ENCODE results near the gene MYO1B. TPM values are rescaled to one million over a fixed set of nuclear protein-coding genes. Genes with fewer than 3 reads are reported as not detected.

MYO1B gene
- total RNA-seq, 1 experiment from 2014 or later = 37.8 TPM

- no TSS peak for BruUV-seq (replicated peaks)
- no peaks in the 10 kb centered on the region for H3K4me1 ChIP-seq (ENCODE audit: insufficient read depth, low read length, poor library complexity, severe bottlenecking)
- H3K27ac ChIP-seq (ENCODE audit: low read depth, low read length, poor library complexity, severe bottlenecking) = no peak overlapping the region
- CTCF ChIA-PET = interaction anchor here (0.5 to 1.9 kb wide), 7 partner anchors 11 to 644 kb away, joined by 3 to 12 read pairs (median 3); no protein-coding TSS in a partner anchor
- intact Hi-C loops (cut with micrococcal nuclease; ENCODE audit: unreplicated experiment) = loop anchor here (1.0 kb wide), 2 partner anchors 283 to 303 kb away; no protein-coding TSS in a partner anchor
- POLR2A ChIA-PET (ENCODE audit: low non-redundant PET) = no interaction called here
- DNase-seq (ENCODE audit: low spot score) = peak; percentile 89
- H3K36me3 ChIP-seq (ENCODE audit: insufficient read depth, low read length, poor library complexity, severe bottlenecking) = no peaks in the 10 kb centered on the region
- no peak overlapping the region for H3K4me3 ChIP-seq (ENCODE audit: low read depth, low read length, poor library complexity, severe bottlenecking)
- TF ChIP-seq EZH2 (IDR thresholded peaks at IDR 0.05; ENCODE audit: borderline replicate concordance, low read depth, low read length, poor library complexity, severe bottlenecking) (no peak), CTCF (conservative IDR thresholded peaks at IDR 0.05; ENCODE audit: low read depth, low read length) (peak; percentile 82)
- no peaks in the 10 kb centered on the region for H3K27me3 ChIP-seq (replicated peaks; ENCODE audit: insufficient read depth, low read depth, low read length, poor library complexity)
- H3K9me3 ChIP-seq (ENCODE audit: low read depth, low read length, poor library complexity, severe bottlenecking) = no peaks in the 10 kb centered on the region
These were observed 26.8 kb upstream of the MYO1B start for GRCh38 chr2:191218292-191218898.

- BruUV-seq (replicated peaks) = no TSS peak
- intact Hi-C loops (cut with micrococcal nuclease; ENCODE audit: unreplicated experiment) = no loop called here
- Histone ChIP-seq H3K4me3 (ENCODE audit: low read depth, low read length, poor library complexity, severe bottlenecking) (no peak overlapping the region), H3K4me1 (ENCODE audit: insufficient read depth, low read length, poor library complexity, severe bottlenecking) (no peaks in the 10 kb centered on the region), H3K27ac (ENCODE audit: low read depth, low read length, poor library complexity, severe bottlenecking) (no peak overlapping the region), H3K36me3 (ENCODE audit: insufficient read depth, low read length, poor library complexity, severe bottlenecking) (no peaks in the 10 kb centered on the region), H3K9me3 (ENCODE audit: low read depth, low read length, poor library complexity, severe bottlenecking) (no peaks in the 10 kb centered on the region), H3K27me3 (replicated peaks; ENCODE audit: insufficient read depth, low read depth, low read length, poor library complexity) (no peaks in the 10 kb centered on the region)
- no peak for TF ChIP-seq CTCF (conservative IDR thresholded peaks at IDR 0.05; ENCODE audit: low read depth, low read length)
- POLR2A ChIA-PET (ENCODE audit: low non-redundant PET) = no interaction called here
- CTCF ChIA-PET = interaction anchor here (0.5 kb wide), 1 partner anchor 274 kb away, joined by 12 read pairs; no protein-coding TSS in a partner anchor
- DNase-seq (ENCODE audit: low spot score) = no peak
These were observed 24.5 kb upstream of the MYO1B start for GRCh38 chr2:191220671-191221070.

- Histone ChIP-seq H3K4me1 (ENCODE audit: insufficient read depth, low read length, poor library complexity, severe bottlenecking) (no peaks in the 10 kb centered on the region), H3K27me3 (replicated peaks; ENCODE audit: insufficient read depth, low read depth, low read length, poor library complexity) (no peaks in the 10 kb centered on the region), H3K4me3 (ENCODE audit: low read depth, low read length, poor library complexity, severe bottlenecking) (no peak overlapping the region), H3K9me3 (ENCODE audit: low read depth, low read length, poor library complexity, severe bottlenecking) (no peaks in the 10 kb centered on the region), H3K27ac (ENCODE audit: low read depth, low read length, poor library complexity, severe bottlenecking) (no peak overlapping the region), H3K36me3 (ENCODE audit: insufficient read depth, low read length, poor library complexity, severe bottlenecking) (no peaks in the 10 kb centered on the region)
- intact Hi-C loops (cut with micrococcal nuclease; ENCODE audit: unreplicated experiment) = no loop called here
- no peak for TF ChIP-seq EZH2 (IDR thresholded peaks at IDR 0.05; ENCODE audit: borderline replicate concordance, low read depth, low read length, poor library complexity, severe bottlenecking)
- TF ChIP-seq CTCF (conservative IDR thresholded peaks at IDR 0.05; ENCODE audit: low read depth, low read length) = no peak
- BruUV-seq (replicated peaks) = no TSS peak
- ChIA-PET POLR2A (ENCODE audit: low non-redundant PET) (no interaction called here), CTCF (no interaction called here)
- DNase-seq (ENCODE audit: low spot score) = no peak
These were observed 23.5 kb upstream of the MYO1B start for GRCh38 chr2:191221666-191222065.

Data from A673 (cell line).